Astrocyte of the hippocampus (primary cell): ENCODE results near the gene DIP2C.
A peak's percentile ranks its signal among the peaks of the same experiment; 100 is the strongest.

Experiments
- DNase-seq: peaks from one replicate; pipeline ENCODE4 v3.0.0; 2011; ENCODE audit warnings: low read depth, low spot score

DIP2C gene

GRCh38 chr10:676178-676577 lies 13.3 kb downstream of the DIP2C start:
- DNase-seq = no peak

GRCh38 chr10:675532-675931 lies 13.9 kb downstream of the DIP2C start:
- DNase-seq = no peak

GRCh38 chr10:673492-673891 lies 16.0 kb downstream of the DIP2C start:
- DNase-seq = no peak

DNA sequence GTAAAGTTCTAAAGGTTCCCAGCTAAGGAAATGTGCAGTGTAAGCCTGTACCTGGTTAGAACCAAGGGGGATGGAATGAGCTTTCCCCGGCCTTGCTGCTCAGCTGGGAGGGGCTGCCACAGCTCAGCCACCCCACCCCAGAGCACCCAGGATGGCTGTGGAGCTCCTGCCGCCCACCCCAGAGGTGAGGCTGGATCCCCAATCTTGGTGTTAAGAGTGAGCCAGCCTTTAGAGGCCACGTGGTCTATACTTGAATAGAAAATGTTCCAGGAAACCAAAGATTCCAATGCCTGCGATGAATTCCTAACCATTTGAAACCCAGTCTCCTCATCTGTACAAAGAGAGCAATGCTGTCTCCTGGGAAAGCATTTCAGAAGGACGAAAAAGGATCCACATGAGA lies 16.5 kb downstream of the DIP2C start:
- no peak for DNase-seq

- no peak for DNase-seq
Observed at GRCh38 chr10:672203-672602, 17.3 kb downstream of the DIP2C start.

- DNase-seq = no peak
Observed at GRCh38 chr10:670990-671389, 18.5 kb downstream of the DIP2C start.

- DNase-seq = no peak
Observed at GRCh38 chr10:670038-670437, 19.4 kb downstream of the DIP2C start.

GRCh38 chr10:668786-669485 lies 20.5 kb downstream of the DIP2C start:
- DNase-seq = no peak

DNA sequence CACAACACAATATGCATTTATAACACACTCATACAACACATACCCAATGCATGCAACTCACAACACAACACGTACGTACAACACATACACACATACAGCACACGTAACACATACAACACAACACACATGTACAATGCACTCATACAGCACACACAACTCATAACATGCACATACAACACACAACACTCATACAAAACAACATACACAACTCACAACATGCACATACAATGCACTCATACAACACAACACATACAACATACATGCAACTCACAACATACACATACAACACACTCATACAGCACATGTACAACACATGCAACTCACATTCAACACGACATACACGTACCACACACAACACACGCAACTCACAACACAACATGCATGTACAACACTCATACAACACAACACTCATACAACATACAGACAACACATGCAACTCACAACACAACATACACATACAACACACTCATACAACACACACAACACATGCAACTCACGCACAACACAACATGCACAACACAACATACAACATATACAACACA lies 21.8 kb downstream of the DIP2C start:
- no peak for DNase-seq

DNA sequence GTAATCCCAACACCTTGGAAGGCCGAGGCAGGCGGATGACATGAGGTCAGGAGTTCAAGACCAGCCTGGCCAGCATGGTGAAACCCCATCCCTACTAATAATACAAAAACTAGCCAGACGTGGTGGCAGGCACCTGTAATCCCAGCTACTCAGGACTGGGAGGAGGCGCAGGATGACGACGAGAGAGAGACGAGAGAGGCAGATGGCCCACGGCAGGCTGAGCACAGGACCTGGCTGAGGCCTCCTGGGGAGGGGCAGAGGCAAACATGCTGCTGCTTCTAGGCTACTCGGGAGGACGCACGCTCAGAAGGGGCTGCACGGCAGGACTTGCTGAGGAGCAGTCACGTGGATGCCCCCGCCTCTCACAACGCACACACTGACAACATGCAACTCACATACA lies 22.4 kb downstream of the DIP2C start:
- no peak for DNase-seq

DNA sequence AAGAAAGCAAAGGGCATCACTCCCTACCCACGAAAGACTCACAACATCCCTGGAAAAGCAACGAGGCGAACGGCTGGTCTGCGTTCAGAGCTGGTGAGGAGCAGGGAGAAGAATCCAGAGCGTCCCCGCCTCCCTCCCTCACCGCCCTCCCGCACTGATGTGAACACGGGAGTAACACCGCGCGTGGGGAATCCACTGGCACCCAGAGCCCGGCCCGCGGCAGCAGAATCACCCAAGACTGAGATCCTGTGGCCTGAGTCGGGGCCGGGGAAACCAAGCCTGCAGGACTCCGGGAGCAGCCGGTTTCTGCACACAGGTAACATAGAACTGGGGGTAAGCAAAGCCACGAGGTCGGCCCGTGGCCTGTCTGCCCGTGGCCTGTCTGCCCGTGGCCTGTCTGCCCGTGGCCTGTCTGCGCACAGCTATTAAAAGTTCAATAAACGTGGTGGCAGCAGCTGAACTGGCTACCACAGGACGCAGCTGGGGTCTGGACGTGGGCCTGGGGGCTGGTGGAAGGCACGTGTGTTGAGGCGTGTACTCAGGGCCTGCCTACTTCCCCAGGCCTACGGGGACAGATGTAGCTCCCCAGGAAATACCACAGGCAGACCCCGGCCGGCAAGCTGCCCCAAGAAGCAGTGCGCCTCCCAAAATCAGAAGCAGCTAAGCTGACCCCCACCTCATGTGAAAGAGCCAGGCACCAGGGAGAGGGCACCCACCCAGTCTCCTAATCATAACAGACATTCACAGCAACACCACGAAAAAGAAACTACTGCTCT lies 23.0 kb downstream of the DIP2C start:
- DNase-seq = no peak

GRCh38 chr10:665579-666091 lies 23.8 kb downstream of the DIP2C start:
- no peak for DNase-seq

GRCh38 chr10:664893-665292 lies 24.6 kb downstream of the DIP2C start:
- no peak for DNase-seq

- no peak for DNase-seq
Observed at GRCh38 chr10:664301-664700, 25.2 kb downstream of the DIP2C start.

GRCh38 chr10:663831-664251 lies 25.6 kb downstream of the DIP2C start:
- peak; percentile 62 for DNase-seq

DNA sequence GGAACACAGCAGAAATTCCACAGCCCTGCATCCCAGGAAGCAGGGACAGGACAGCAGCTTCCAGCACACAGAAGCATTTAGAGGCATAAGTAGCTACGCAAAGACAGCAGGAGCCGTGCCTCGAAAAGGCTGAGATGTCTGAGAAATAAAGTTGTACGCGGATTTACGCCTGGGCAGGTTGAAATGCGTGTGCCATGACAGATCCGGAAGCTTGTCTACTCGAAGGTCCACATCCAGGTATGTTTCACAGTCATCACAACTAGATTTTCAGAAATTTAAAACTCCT lies 26.1 kb downstream of the DIP2C start:
- no peak for DNase-seq

- DNase-seq = no peak
Observed at GRCh38 chr10:662686-663465, 26.6 kb downstream of the DIP2C start.

- DNase-seq = no peak
Observed at GRCh38 chr10:662223-662605, 27.3 kb downstream of the DIP2C start.

DNA sequence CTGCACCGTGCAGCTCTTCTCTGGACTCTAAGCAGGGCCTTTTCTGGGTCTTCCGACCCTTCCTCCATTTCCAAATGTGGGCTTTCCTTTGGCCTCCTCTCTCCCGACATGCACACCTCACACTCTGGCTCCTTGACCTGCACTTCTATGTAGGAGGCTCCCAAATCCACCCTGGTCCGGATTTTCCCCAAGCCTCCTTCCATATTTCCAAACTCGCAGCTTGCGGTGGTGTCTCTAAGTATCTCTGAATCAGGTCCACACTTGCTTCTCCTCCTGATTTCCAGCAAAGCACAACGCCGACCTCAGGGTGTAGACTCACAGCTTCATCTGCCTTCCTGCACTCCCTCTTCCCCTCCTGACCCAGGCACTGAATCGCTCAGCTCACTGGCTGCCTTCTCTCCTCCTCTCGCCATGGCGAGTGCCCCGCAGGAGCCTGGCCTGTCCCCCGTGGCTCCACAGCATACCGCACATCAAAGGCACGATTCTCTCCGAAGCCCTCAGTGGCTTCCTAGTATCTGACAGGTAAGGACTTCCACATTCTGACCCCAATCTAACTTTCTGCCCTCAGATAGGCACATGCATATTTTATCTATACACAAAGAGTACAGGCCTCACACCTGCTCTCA lies 27.8 kb downstream of the DIP2C start:
- no peak for DNase-seq

DNA sequence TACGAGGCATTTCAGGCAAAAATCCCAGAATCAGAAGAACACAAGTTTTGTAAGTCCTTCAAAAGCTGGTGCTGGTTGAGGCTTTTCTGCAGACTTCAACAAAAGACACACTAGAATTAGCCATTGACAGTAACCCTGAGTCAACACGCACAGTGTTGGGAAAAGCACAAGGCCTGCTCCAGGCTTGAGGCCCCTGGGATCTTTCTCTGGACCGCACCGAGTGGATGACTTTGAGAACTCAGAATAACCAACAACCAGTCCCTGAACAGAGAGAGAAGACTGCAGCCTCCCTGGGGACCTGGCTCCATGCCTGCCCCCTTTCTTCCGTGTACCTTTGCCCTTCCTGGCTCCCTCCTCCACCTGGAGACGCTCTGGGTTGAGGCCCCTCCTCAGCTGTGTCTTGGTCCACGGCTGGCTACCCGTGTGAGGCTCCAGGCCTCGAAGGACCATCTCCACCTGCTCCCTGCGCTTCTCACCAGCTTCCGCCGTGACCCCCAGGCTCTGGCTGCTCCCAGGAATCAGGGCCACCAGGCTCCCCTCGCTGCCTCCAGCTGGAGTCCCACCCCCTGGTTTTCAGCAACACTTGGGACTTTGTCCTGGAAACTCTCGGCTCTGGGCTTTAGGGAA lies 28.4 kb downstream of the DIP2C start:
- no peak for DNase-seq

DNA sequence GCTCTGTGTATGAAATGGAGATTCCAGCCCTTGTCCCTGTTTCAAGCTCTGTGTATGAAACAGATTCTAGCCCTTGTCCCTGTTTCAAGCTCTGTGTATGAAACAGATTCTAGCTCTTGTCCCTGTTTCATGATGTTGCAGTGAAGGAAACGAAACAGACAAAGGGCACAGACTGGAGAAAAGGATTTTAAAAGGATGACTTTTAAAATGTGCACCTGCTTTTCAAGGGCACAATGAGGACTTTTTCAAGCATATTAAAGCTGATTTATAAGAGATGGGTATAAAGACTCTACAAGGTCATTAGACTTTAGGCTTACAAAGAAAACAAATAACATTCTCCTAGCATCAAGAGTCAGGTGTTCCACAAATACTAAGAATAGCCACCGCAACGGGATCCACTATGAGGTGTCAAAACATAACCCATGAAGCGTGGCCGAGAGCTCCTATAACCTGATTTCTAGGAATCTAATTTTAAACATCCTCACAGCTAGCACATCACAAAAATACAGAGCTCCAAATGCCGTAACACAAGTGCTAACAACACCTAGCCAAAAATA lies 29.0 kb downstream of the DIP2C start:
- no peak for DNase-seq
